ENCODE results near the gene TEX52.
A peak's percentile ranks its signal among the peaks of the same experiment; 100 is the strongest.

The TEX52 gene

GRCh38 chr12:2884810-2885209 lies 28.0 kb upstream of the TEX52 start:
- H3K4me2 ChIP-seq (ENCODE audit: insufficient read depth, low read length) = no peak overlapping the region
- peaks cover 71% of the 10 kb centered on the region for H3K79me2 ChIP-seq (ENCODE audit: insufficient read depth, low read length)
- no peak overlapping the region for H3K4me3 ChIP-seq (ENCODE audit: low read depth in 1 of 2, low read length in 2 of 2)
- H2AFZ ChIP-seq (ENCODE audit: low read depth, low read length) = no peak overlapping the region
- DNase-seq (no peak), ATAC-seq (ENCODE audit: insufficient read depth, low read depth) (no peak)
- peaks cover 38% of the 10 kb centered on the region; the same call in 1 of the 2 replicates for H4K20me1 ChIP-seq (ENCODE audit: insufficient read depth, low read length)
- H3K4me1 ChIP-seq (ENCODE audit: insufficient read depth, low read length) = peaks cover 12% of the 10 kb centered on the region
- no peak overlapping the region for H3K9ac ChIP-seq (ENCODE audit: low read depth, low read length)
- H3K36me3 ChIP-seq (ENCODE audit: insufficient read depth, low read length) = peaks cover 53% of the 10 kb centered on the region
- no peaks in the 10 kb centered on the region for H3K27me3 ChIP-seq (ENCODE audit: insufficient read depth, low read length, poor library complexity)
- TF ChIP-seq EZH2 (IDR thresholded peaks at IDR 0.05; ENCODE audit: borderline replicate concordance, low read depth, low read length, severe bottlenecking) (no peak), CTCF (IDR thresholded peaks at IDR 0.05; ENCODE audit: borderline replicate concordance, extremely low read depth, low read length, poor library complexity, severe bottlenecking) (no peak)
- no peaks in the 10 kb centered on the region for H3K9me3 ChIP-seq (ENCODE audit: insufficient read depth, low read length, severe bottlenecking)
- no peak overlapping the region for H3K27ac ChIP-seq (ENCODE audit: low read length)

DNA sequence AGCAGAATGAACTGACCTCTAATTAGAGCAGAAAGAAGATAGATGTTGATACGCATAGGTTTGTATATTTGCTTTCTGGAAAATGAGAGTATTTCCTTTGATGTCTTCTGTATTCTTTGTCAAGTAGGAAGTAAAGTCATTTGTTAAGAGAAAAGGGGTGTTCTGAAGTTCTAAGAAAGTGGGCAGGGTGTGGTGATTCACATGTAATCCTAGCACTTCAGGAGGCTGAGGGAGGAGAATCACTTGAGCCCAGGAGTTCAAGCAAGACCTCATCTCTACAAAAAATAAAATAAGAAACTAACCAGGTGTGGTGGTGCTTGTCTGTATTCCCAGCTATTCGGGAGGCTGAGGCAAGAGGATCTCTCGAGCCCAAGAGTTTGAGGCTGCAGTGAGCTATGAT lies 23.0 kb upstream of the TEX52 start:
- no peak for DNase-seq
- Histone ChIP-seq H3K4me2 (ENCODE audit: insufficient read depth, low read length) (peak overlapping the region; percentile 88), H3K4me3 (ENCODE audit: low read depth in 1 of 2, low read length in 2 of 2) (no peak overlapping the region; a peak in 1 of 4 replicates), H3K27ac (ENCODE audit: low read length) (0 out of 2 replicates have a peak overlapping the region, but pooled peaks have one; percentile 30), H3K79me2 (ENCODE audit: insufficient read depth, low read length) (peaks cover 99% of the 10 kb centered on the region), H3K9ac (ENCODE audit: low read depth, low read length) (peak overlapping the region; percentile 99), H3K4me1 (ENCODE audit: insufficient read depth, low read length) (peaks cover 41% of the 10 kb centered on the region), H3K27me3 (ENCODE audit: insufficient read depth, low read length, poor library complexity) (no peaks in the 10 kb centered on the region), H3K36me3 (ENCODE audit: insufficient read depth, low read length) (peaks cover 36% of the 10 kb centered on the region), H4K20me1 (ENCODE audit: insufficient read depth, low read length) (peaks cover 47% of the 10 kb centered on the region), H3K9me3 (ENCODE audit: insufficient read depth, low read length, severe bottlenecking) (no peaks in the 10 kb centered on the region), H2AFZ (ENCODE audit: low read depth, low read length) (no peak overlapping the region)
- no peak for TF ChIP-seq CTCF (IDR thresholded peaks at IDR 0.05; ENCODE audit: borderline replicate concordance, extremely low read depth, low read length, poor library complexity, severe bottlenecking)
- no peak for TF ChIP-seq EZH2 (IDR thresholded peaks at IDR 0.05; ENCODE audit: borderline replicate concordance, low read depth, low read length, severe bottlenecking)
- no peak for ATAC-seq (ENCODE audit: insufficient read depth, low read depth)

DNA sequence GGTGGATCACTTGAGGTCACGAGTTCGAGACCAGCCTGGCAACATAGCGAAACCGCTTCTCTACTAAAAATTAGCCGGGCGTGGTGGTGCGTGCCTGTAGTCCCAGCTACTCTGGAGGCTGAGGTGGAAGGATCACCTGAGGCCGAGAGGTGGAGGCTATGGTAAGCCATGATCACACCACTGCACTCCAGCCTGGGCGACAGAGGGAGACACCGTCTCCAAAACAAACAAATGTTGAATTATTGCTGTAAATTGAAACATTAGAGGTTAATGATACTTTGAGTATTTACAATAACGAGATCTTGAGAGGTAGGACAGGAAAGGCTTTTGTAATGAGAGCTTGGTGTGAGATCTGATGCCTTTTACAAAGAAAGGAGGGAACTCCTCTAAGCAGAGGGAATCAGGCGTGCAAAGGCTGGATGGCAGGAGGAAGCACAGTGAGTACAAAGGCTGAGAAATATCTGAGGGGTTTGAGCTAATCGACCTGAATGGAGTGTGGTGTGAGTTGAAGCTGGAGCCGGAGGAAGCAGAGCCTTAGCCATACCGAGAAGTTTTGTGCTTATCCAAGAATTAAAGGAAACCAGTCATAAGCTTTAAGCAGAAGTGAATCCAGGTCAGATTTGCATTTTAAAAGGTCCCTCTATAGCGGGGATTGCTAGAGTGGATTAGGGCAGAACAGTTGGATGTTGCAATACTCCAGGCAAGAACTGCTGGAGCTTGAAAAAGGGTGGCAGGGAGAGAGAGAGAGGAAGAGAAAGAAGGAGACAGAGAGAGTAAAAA lies 21.3 kb upstream of the TEX52 start:
- H3K4me3 ChIP-seq (ENCODE audit: low read depth in 1 of 2, low read length in 2 of 2) = peak overlapping the region; percentile 36 to 87
- H3K27ac ChIP-seq (ENCODE audit: low read length) = peak overlapping the region; percentile 89
- TF ChIP-seq CTCF (IDR thresholded peaks at IDR 0.05; ENCODE audit: borderline replicate concordance, extremely low read depth, low read length, poor library complexity, severe bottlenecking) = peak; percentile 26
- no peak for TF ChIP-seq EZH2 (IDR thresholded peaks at IDR 0.05; ENCODE audit: borderline replicate concordance, low read depth, low read length, severe bottlenecking)

More for the DNA sequence above, 21.3 kb upstream of the TEX52 start:
- ATAC-seq (ENCODE audit: insufficient read depth, low read depth) (no peak), DNase-seq (no peak)
- Histone ChIP-seq H2AFZ (ENCODE audit: low read depth, low read length) (peak overlapping the region; percentile 66), H3K9ac (ENCODE audit: low read depth, low read length) (peak overlapping the region; percentile 99), H3K4me1 (ENCODE audit: insufficient read depth, low read length) (peaks cover 54% of the 10 kb centered on the region), H3K79me2 (ENCODE audit: insufficient read depth, low read length) (peaks cover 100% of the 10 kb centered on the region), H3K36me3 (ENCODE audit: insufficient read depth, low read length) (peaks cover 48% of the 10 kb centered on the region), H3K4me2 (ENCODE audit: insufficient read depth, low read length) (peak overlapping the region; percentile 88), H3K9me3 (ENCODE audit: insufficient read depth, low read length, severe bottlenecking) (no peaks in the 10 kb centered on the region), H3K27me3 (ENCODE audit: insufficient read depth, low read length, poor library complexity) (no peaks in the 10 kb centered on the region), H4K20me1 (ENCODE audit: insufficient read depth, low read length) (peaks cover 42% of the 10 kb centered on the region)

All from DND-41 (cell line).